ENCODE data around the gene KLHDC9. TPM values are rescaled to one million over a fixed set of nuclear protein-coding genes. Genes with fewer than 3 reads are reported as not detected.

Gene KLHDC9
- total and polyA plus RNA-seq, 2 of the 8 experiments (the other 6 are each of a cell fraction or from before 2014, with no cell fraction given): 6.5 to 15.6 TPM

- TF ChIP-seq MAX (IDR thresholded peaks at IDR 0.05): no peak
- TF ChIP-seq SP1 (IDR thresholded peaks at IDR 0.05; ENCODE audit: low read depth, low read length): no peak
- TF ChIP-seq KDM1A (IDR thresholded peaks at IDR 0.05; ENCODE audit: borderline replicate concordance, low read length): no peak
- TF ChIP-seq NANOG (IDR thresholded peaks at IDR 0.05; ENCODE audit: insufficient read depth, low read depth, low read length, poor library complexity, severe bottlenecking): no peak
- TF ChIP-seq CREB1 (IDR thresholded peaks at IDR 0.05): no peak
Measured at GRCh38 chr1:161114556-161114955, 16.4 kb downstream of the KLHDC9 start (continued).
